ENCODE results near the gene BCAS2.

Gene BCAS2

DNA sequence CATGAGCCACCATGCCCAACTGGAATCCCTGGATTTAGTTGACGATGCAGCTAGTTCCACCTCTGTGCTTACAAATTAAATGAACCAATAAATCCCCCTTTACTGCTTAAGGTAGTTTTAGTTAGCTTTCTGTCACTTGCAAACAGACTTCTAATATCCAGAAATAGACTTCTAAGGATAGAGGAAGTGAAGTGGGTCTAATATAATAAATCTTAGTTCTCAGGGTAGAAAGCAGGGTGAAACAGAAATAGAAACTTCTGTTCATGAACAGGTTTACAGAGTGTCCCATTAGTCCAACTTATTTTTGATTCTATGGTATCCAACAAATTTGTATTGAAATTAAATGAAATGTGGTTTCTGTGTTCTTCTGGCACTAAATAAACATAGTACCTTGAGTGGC, 20.1 kb downstream of the BCAS2 start:
- no peaks in the 10 kb centered on the region for H3K27me3 ChIP-seq
- no peak overlapping the region for H3K4me3 ChIP-seq
- no peak overlapping the region for H3K9ac ChIP-seq
- no peak for TF ChIP-seq Cebpa-rat (IDR thresholded peaks at IDR 0.05)
- H3K9me3 ChIP-seq = peaks cover 11% of the 10 kb centered on the region; the same call in 1 of the 2 replicates
- H3K27ac ChIP-seq = no peak overlapping the region
- H3K4me1 ChIP-seq = no peaks in the 10 kb centered on the region
- peaks cover 25% of the 10 kb centered on the region for H3K36me3 ChIP-seq
- H3K4me2 ChIP-seq = no peak overlapping the region
- no peaks in the 10 kb centered on the region for H4K20me1 ChIP-seq

DNA sequence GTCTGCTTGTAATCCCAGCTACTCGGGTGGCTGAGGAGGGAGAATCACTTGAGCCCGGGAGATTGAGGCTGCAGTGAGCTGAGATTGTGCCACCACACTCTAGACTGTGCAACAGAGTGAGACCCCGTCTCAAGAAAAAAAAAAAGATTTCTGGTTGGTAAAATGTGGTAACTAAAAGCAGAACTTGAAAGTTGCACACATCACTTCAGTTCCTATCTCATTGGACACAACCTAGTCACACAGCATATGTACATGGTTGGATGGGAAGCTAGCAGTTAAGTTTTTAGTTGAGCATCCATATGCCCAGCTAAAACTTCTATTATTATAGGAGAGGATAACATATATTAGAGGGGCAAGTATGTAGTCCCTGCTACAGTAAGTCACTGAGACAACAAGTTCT, 22.1 kb downstream of the BCAS2 start:
- Histone ChIP-seq H3K4me2 (no peak overlapping the region), H3K36me3 (peaks cover 5% of the 10 kb centered on the region; the same call in 1 of the 2 replicates), H3K27me3 (no peaks in the 10 kb centered on the region), H4K20me1 (no peaks in the 10 kb centered on the region), H3K4me3 (no peak overlapping the region), H3K27ac (no peak overlapping the region), H3K9me3 (peaks cover 11% of the 10 kb centered on the region; the same call in 1 of the 2 replicates), H3K4me1 (no peaks in the 10 kb centered on the region), H3K9ac (no peak overlapping the region)
- no peak for TF ChIP-seq Cebpa-rat (IDR thresholded peaks at IDR 0.05)

DNA sequence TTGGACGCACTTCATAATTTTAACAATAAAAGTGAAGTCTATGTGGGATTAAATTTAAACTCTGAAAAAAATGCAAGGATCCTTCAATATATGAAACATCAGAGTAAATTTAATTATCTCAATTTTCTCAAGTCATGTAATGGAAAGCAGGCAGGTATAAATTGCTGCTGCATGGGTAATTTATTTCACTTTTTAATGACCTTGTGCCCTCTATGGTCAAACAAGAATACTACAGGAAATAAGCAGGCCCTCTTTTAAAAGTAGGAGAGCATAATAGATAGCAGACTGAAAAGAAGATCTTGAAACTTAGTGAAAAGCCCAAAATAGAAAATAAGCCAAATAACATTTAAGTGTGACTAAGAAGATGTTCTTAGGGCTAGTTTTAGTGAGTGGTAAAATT, 22.9 kb downstream of the BCAS2 start:
- peaks cover 7% of the 10 kb centered on the region; the same call in 1 of the 2 replicates for H3K9me3 ChIP-seq
- no peak for TF ChIP-seq Cebpa-rat (IDR thresholded peaks at IDR 0.05)

DNA sequence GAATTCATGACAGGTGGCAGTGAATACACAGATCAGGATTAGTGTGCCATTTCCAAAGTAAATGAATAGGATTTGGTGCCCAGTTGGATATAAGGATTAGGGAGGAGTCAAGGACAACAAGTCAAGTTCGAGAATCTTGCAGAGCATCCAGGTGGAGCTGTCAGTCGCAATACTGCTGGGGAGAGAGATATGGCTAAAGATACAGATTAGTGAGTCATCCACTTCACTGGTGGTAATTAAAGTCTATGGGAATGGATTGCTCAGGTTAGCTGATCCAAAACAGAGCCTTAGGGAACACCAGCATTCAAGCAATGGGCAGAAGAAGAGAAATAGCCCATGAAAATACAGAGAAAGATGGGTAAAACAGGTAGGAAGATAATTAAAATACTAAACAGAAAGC, 26.8 kb downstream of the BCAS2 start:
- Histone ChIP-seq H3K27me3 (no peaks in the 10 kb centered on the region), H3K27ac (no peak overlapping the region), H3K36me3 (no peaks in the 10 kb centered on the region), H3K4me1 (no peaks in the 10 kb centered on the region), H3K4me2 (no peak overlapping the region), H4K20me1 (no peaks in the 10 kb centered on the region), H3K4me3 (no peak overlapping the region), H3K9me3 (no peaks in the 10 kb centered on the region), H3K9ac (no peak overlapping the region)
- TF ChIP-seq Cebpa-rat (IDR thresholded peaks at IDR 0.05) = no peak

More for the DNA sequence above, 22.9 kb downstream of the BCAS2 start:
- Histone ChIP-seq H3K4me2 (no peak overlapping the region), H3K36me3 (no peaks in the 10 kb centered on the region), H3K9ac (no peak overlapping the region), H3K4me3 (no peak overlapping the region), H3K27ac (no peak overlapping the region), H4K20me1 (no peaks in the 10 kb centered on the region), H3K27me3 (no peaks in the 10 kb centered on the region), H3K4me1 (no peaks in the 10 kb centered on the region)

DNA sequence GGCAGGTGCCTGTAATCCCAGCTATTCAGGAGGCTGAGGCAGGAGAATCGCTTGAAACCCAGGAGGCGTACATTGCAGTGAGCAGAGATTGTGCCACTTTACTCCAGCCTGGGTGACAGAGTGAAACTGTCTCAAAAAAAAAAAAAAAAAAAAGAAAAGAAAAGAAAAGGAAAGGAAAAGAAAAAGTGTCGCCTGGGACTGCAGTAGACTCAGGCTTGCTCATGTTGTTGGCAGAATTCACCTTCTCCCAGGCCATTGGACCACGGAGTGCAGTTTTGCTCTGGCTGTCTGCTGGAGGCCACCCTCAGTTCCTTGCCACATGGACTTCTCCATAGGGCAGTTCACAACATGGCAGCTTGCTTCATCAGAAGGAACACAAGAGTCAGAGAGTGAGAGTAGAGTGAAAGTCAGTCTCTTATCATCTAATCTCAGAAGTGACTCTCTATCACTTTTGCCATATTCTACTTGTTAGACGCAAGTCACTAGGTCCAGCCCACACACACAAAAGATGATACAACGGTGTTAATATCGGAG, 29.2 kb downstream of the BCAS2 start:
- no peak overlapping the region for H3K4me3 ChIP-seq

DNA sequence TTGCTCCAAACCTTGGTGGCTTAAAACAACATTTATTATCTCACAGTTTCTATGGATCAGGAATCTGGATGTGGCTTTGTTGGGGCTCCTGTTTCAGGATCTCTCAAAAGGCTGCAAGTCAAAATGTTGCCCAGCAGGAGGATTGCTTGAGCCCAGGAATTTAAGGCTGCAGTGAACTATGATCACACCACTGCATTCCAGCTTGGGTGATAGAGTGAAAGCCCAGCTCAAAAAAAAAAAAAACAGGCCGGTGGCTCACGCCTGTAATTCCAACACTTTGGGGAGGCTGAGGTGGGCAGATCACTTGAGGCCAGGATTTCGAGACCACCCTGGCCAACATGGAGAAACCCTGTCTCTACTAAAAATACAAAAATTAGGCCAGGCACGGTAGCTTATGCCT, 30.0 kb downstream of the BCAS2 start:
- no peak for TF ChIP-seq Cebpa-rat (IDR thresholded peaks at IDR 0.05)
- no peaks in the 10 kb centered on the region for H4K20me1 ChIP-seq
- no peak overlapping the region for H3K27ac ChIP-seq
- H3K4me2 ChIP-seq = no peak overlapping the region
- H3K4me3 ChIP-seq = no peak overlapping the region
- no peaks in the 10 kb centered on the region for H3K4me1 ChIP-seq
- no peaks in the 10 kb centered on the region for H3K27me3 ChIP-seq
- no peaks in the 10 kb centered on the region for H3K36me3 ChIP-seq
- no peak overlapping the region for H3K9ac ChIP-seq
- no peaks in the 10 kb centered on the region for H3K9me3 ChIP-seq

More for the DNA sequence above, 29.2 kb downstream of the BCAS2 start:
- Histone ChIP-seq H3K4me2 (no peak overlapping the region), H3K27me3 (no peaks in the 10 kb centered on the region), H3K9me3 (no peaks in the 10 kb centered on the region), H3K36me3 (no peaks in the 10 kb centered on the region), H3K27ac (no peak overlapping the region), H4K20me1 (no peaks in the 10 kb centered on the region), H3K9ac (no peak overlapping the region), H3K4me1 (no peaks in the 10 kb centered on the region)
- TF ChIP-seq Cebpa-rat (IDR thresholded peaks at IDR 0.05) = no peak

DNA sequence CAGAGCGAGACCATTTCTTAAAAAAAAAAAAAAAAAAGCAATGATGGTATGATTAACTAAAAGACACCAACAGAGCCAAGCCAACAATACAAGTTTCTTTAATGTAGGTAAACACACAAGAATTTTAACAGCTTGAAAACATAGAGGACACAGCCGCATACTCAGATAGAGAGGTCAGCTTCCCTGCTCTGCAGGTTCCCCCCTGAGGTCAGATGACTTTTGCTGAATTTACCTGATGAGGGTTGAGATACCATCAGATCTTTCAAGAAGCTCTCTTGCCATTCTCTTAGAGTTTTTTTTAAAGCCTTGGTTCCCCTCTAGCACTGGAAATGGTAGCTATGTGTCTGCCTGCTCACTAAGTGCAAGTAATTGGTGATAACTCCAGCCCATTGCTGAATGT, 31.1 kb downstream of the BCAS2 start:
- H4K20me1 ChIP-seq = no peaks in the 10 kb centered on the region
- H3K36me3 ChIP-seq = no peaks in the 10 kb centered on the region
- no peak for TF ChIP-seq Cebpa-rat (IDR thresholded peaks at IDR 0.05)
- H3K9ac ChIP-seq = no peak overlapping the region
- no peaks in the 10 kb centered on the region for H3K9me3 ChIP-seq
- no peaks in the 10 kb centered on the region for H3K27me3 ChIP-seq
- H3K4me2 ChIP-seq = no peak overlapping the region
- H3K4me3 ChIP-seq = no peak overlapping the region
- no peaks in the 10 kb centered on the region for H3K4me1 ChIP-seq
- no peak overlapping the region for H3K27ac ChIP-seq

DNA sequence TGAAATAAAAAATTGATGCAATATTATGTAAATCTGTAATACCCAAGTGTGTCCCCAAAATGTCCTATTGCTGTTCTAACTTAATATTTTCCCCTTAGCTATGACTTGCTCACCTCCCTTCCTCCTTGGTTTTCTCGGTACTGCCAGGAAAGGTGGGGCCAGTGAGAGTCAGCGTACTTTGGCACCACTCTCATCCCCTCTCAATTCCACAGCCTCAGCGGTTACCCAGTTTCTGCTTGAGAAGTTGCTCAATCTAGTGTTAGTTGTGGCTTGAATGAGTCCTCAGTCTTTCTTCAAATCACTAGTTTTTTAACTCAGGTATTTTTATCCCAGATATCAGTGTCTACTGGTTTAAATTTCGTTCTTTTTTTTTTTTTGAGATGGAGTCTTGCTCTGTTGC, 32.3 kb downstream of the BCAS2 start:
- no peak for TF ChIP-seq Cebpa-rat (IDR thresholded peaks at IDR 0.05)
- no peak overlapping the region for H3K4me3 ChIP-seq

DNA sequence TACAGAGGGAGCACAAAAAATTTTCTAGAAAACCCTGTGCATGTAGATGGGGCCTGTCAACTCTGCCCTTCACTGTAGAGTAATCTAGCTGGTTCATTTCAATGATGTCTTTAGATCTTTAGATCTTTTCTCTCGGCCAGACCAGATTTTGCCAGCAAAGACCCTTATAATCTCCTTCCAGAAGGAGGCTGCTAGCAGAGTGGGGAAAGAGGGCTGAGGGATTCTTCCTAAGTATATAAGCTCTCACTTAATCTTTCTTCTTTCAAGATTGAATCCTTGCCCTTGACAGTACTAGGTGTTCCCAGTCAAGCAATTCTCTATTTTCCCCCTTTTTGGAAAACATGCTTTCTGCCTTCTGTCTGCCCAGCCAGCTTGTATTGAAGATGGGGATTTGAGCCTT, 34.3 kb downstream of the BCAS2 start:
- H3K9ac ChIP-seq = no peak overlapping the region
- no peak overlapping the region for H3K4me2 ChIP-seq
- no peaks in the 10 kb centered on the region for H3K27me3 ChIP-seq
- TF ChIP-seq Cebpa-rat (IDR thresholded peaks at IDR 0.05) = no peak
- no peak overlapping the region for H3K4me3 ChIP-seq
- H4K20me1 ChIP-seq = no peaks in the 10 kb centered on the region
- H3K9me3 ChIP-seq = no peaks in the 10 kb centered on the region
- H3K27ac ChIP-seq = no peak overlapping the region
- H3K4me1 ChIP-seq = no peaks in the 10 kb centered on the region
- no peaks in the 10 kb centered on the region for H3K36me3 ChIP-seq

More for the DNA sequence above, 32.3 kb downstream of the BCAS2 start:
- Histone ChIP-seq H3K9me3 (no peaks in the 10 kb centered on the region), H4K20me1 (no peaks in the 10 kb centered on the region), H3K27me3 (no peaks in the 10 kb centered on the region), H3K36me3 (no peaks in the 10 kb centered on the region), H3K4me1 (no peaks in the 10 kb centered on the region), H3K4me2 (no peak overlapping the region), H3K9ac (no peak overlapping the region), H3K27ac (no peak overlapping the region)

DNA sequence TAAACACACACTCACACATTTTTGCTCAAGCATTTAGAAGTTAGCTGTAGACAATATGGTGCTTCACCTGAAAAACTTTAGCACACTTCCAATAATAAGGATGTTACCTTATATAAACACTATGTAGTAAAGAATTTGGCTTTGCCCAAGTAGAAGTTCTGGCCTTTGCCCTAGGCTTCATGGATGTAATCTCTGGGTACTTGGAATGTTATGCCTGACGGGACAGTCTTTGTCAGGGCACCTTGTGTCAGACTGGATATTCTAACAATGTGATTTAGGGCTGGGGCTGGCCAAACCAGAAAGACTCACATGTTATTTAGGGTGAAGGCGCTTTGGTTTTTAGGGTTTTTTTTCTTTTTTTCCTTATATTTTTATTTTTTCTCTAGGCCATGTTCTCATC, 35.6 kb downstream of the BCAS2 start:
- no peak overlapping the region for H3K27ac ChIP-seq
- H3K4me1 ChIP-seq = no peaks in the 10 kb centered on the region
- H3K9me3 ChIP-seq = no peaks in the 10 kb centered on the region
- H3K36me3 ChIP-seq = no peaks in the 10 kb centered on the region
- no peak for TF ChIP-seq Cebpa-rat (IDR thresholded peaks at IDR 0.05)
- no peaks in the 10 kb centered on the region for H4K20me1 ChIP-seq
- H3K4me2 ChIP-seq = no peak overlapping the region
- H3K27me3 ChIP-seq = no peaks in the 10 kb centered on the region
- no peak overlapping the region for H3K4me3 ChIP-seq
- no peak overlapping the region for H3K9ac ChIP-seq

DNA sequence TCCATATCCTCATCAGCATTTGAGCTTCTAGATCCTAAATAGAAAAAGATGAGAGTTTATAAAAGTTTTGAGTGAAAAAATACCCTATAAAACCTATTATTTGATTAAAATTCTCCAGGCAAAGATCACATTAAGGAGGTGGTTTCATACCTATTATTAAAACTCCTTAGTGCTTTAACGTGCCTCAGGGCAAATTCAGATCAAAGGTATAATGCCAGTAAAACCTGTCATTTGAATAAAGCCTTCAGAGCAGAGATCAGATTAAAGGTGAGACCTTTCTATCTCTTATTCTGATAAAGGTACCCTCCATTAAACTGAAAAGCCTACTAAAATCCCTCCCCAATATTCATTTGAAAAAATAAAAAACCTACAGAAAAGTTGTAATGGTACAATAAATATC, 36.1 kb downstream of the BCAS2 start:
- no peak overlapping the region for H3K27ac ChIP-seq

More for the DNA sequence above, 36.1 kb downstream of the BCAS2 start:
- no peaks in the 10 kb centered on the region for H3K27me3 ChIP-seq
- no peaks in the 10 kb centered on the region for H3K36me3 ChIP-seq
- no peak overlapping the region for H3K9ac ChIP-seq
- no peaks in the 10 kb centered on the region for H3K4me1 ChIP-seq
- H3K4me2 ChIP-seq = no peak overlapping the region
- no peak overlapping the region for H3K4me3 ChIP-seq
- H4K20me1 ChIP-seq = no peaks in the 10 kb centered on the region
- no peaks in the 10 kb centered on the region for H3K9me3 ChIP-seq
- no peak for TF ChIP-seq Cebpa-rat (IDR thresholded peaks at IDR 0.05)

All from BLaER1 (cell line).